ENCODE measurements around the gene LCN6. TPM values are rescaled to one million over a fixed set of nuclear protein-coding genes. Genes with fewer than 3 reads are reported as not detected.
A peak's percentile ranks its signal among the peaks of the same experiment; 100 is the strongest.
"Not testable (repeated sequence)": the region's sequence is repeated elsewhere in the genome, so short reads cannot be mapped to it uniquely, and the experiment has no call there.

The LCN6 gene
- total and polyA plus RNA-seq, 2 of the 13 experiments (the other 11 are each of a cell fraction or from before 2014, with no cell fraction given) = not detected

- H2AFZ ChIP-seq (ENCODE audit: low read length); FAIRE-seq; H3K4me2 ChIP-seq (ENCODE audit: low read depth, low read length): not testable (repeated sequence)
Measured at GRCh38 chr9:136711219-136711648, 37.1 kb downstream of the LCN6 start.

GRCh38 chr9:136710543-136710942 is 37.8 kb downstream of the LCN6 start:
- H3K36me3 ChIP-seq (replicated peaks in 1 of 2; ENCODE audit: control insufficient read depth in 1 of 2, insufficient read depth in 2 of 2, low read length in 2 of 2) = no peaks in the 10 kb centered on the region
- no peak for DNase-seq (ENCODE audit: low spot score)
- H3K27me3 ChIP-seq (ENCODE audit: control insufficient read depth in 1 of 2, insufficient read depth in 2 of 2, low read length in 2 of 2) = peaks cover 15 to 60% of the 10 kb centered on the region in 2 experiments; a peak in 3 of 5 replicates
- no peak overlapping the region for H3K4me3 ChIP-seq (replicated peaks in 1 of 3; ENCODE audit: insufficient read depth in 1 of 3, low read depth in 2 of 3, low read length in 3 of 3)
- H3K9ac ChIP-seq (ENCODE audit: insufficient read depth, low read depth, low read length) = no peak overlapping the region
- H3K79me2 ChIP-seq (ENCODE audit: insufficient read depth, low read length) = no peaks in the 10 kb centered on the region
- H3K27ac ChIP-seq (ENCODE audit: extremely low read length, insufficient read depth, low read length) = no peak overlapping the region
- H3K9me3 ChIP-seq (ENCODE audit: low read length) = no peaks in the 10 kb centered on the region
- peaks cover 29% of the 10 kb centered on the region for H3K4me1 ChIP-seq (ENCODE audit: insufficient read depth, low read length)
- H2AFZ ChIP-seq (ENCODE audit: low read length) = no peak overlapping the region
- in situ Hi-C loops (cut with HindIII; ENCODE audit: extremely low pct_ligation_motif_present, low pct_unique_long_range_greater_than_20kb) = no loop called here
- no peaks in the 10 kb centered on the region for H4K20me1 ChIP-seq (ENCODE audit: insufficient read depth, low read length)
- intact Hi-C loops (cut with micrococcal nuclease; ENCODE audit: unreplicated experiment) = no loop called here
- CTCF ChIA-PET (ENCODE audit: low intra/inter-chr PET ratio, low total read pairs) = no interaction called here
- WGBS (ENCODE audit: low lambda C conversion rate) = 15% methylated on average over 7 of the region's 7 CpGs
- no peak overlapping the region for H3K4me2 ChIP-seq (ENCODE audit: low read depth, low read length)
- POLR2A ChIA-PET = no interaction called here
- ATAC-seq = no peak
- no peak for FAIRE-seq
- no TSS peak for BruUV-seq (replicated peaks)
- no peak for TF ChIP-seq ZBTB33 (CRISPR knock-in tag; IDR thresholded peaks at IDR 0.05)
- no peak for TF ChIP-seq BRCA1 (CRISPR knock-in tag; IDR thresholded peaks at IDR 0.05)
- no peak for TF ChIP-seq ZNF678 (CRISPR knock-in tag; IDR thresholded peaks at IDR 0.05)
- no peak for TF ChIP-seq TCF7L2 (IDR thresholded peaks at IDR 0.05; ENCODE audit: low read depth, low read length)
- TF ChIP-seq SIN3A (IDR thresholded peaks at IDR 0.05; ENCODE audit: borderline replicate concordance, low read depth, low read length) = no peak
- no peak for TF ChIP-seq ZNF777 (CRISPR knock-in tag; IDR thresholded peaks at IDR 0.05)
- TF ChIP-seq CBX5 (CRISPR knock-in tag; IDR thresholded peaks at IDR 0.05; ENCODE audit: borderline replicate concordance) = no peak
- no peak for TF ChIP-seq FOXO1 (CRISPR knock-in tag; IDR thresholded peaks at IDR 0.05)
- TF ChIP-seq ZNF512B (CRISPR knock-in tag; IDR thresholded peaks at IDR 0.05; ENCODE audit: borderline replicate concordance) = no peak
- TF ChIP-seq DNMT1 (CRISPR knock-in tag; IDR thresholded peaks at IDR 0.05) = no peak
- TF ChIP-seq PHF5A (CRISPR knock-in tag; IDR thresholded peaks at IDR 0.05; ENCODE audit: low read depth, unreplicated experiment) = no peak
- TF ChIP-seq ZNF629 (CRISPR knock-in tag; conservative IDR thresholded peaks at IDR 0.05) = no peak
- TF ChIP-seq FOXP1 (IDR thresholded peaks at IDR 0.05) = no peak
- no peak for TF ChIP-seq FOXP1 (CRISPR knock-in tag; IDR thresholded peaks at IDR 0.05)
- no peak for TF ChIP-seq GFI1 (CRISPR knock-in tag; IDR thresholded peaks at IDR 0.05; ENCODE audit: borderline replicate concordance)
- no peak for TF ChIP-seq ZNF746 (CRISPR knock-in tag; IDR thresholded peaks at IDR 0.05)

More at GRCh38 chr9:136711219-136711648, 37.1 kb downstream of the LCN6 start:
- H3K36me3 ChIP-seq (replicated peaks in 1 of 2; ENCODE audit: control insufficient read depth in 1 of 2, insufficient read depth in 2 of 2, low read length in 2 of 2); H3K9ac ChIP-seq (ENCODE audit: insufficient read depth, low read depth, low read length); ATAC-seq; DNase-seq (ENCODE audit: low spot score); H3K79me2 ChIP-seq (ENCODE audit: insufficient read depth, low read length); H4K20me1 ChIP-seq (ENCODE audit: insufficient read depth, low read length); H3K9me3 ChIP-seq (ENCODE audit: low read length); POLR2A ChIA-PET; H3K27ac ChIP-seq (ENCODE audit: extremely low read length, insufficient read depth, low read length); in situ Hi-C loops (cut with HindIII; ENCODE audit: extremely low pct_ligation_motif_present, low pct_unique_long_range_greater_than_20kb); CTCF ChIA-PET (ENCODE audit: low intra/inter-chr PET ratio, low total read pairs); intact Hi-C loops (cut with micrococcal nuclease; ENCODE audit: unreplicated experiment); BruUV-seq (replicated peaks); H3K4me3 ChIP-seq (replicated peaks in 1 of 3; ENCODE audit: insufficient read depth in 1 of 3, low read depth in 2 of 3, low read length in 3 of 3): not testable (repeated sequence)
- WGBS (ENCODE audit: low lambda C conversion rate) = 18% methylated on average over 4 of the region's 4 CpGs
- peaks cover 29% of the 10 kb centered on the region for H3K4me1 ChIP-seq (ENCODE audit: insufficient read depth, low read length)
- TF ChIP-seq ZNF121 (CRISPR knock-in tag; IDR thresholded peaks at IDR 0.05) = peak; percentile 60
- H3K27me3 ChIP-seq (ENCODE audit: control insufficient read depth in 1 of 2, insufficient read depth in 2 of 2, low read length in 2 of 2) = peaks cover 11 to 54% of the 10 kb centered on the region in 2 experiments; a peak in 3 of 5 replicates
